HepG2 (cell line): ENCODE measurements around the gene MGLL. TPM values are rescaled to one million over a fixed set of nuclear protein-coding genes. Genes with fewer than 3 reads are reported as not detected.

Experiments
- CBX1 ChIP-seq: IDR thresholded peaks from one replicate; pipeline ENCODE4 v1.6.1; 2016; ENCODE audit warnings: antibody characterized with exemption, low read depth
- HIC2 ChIP-seq: sonication (generic); formaldehyde crosslinking; IDR thresholded peaks from 2 replicates; pipeline ENCODE4 v1.9.0; 2022; ENCODE audit warnings: low read depth, missing genetic modification reagents
- KMT2A ChIP-seq: sonication (generic); formaldehyde crosslinking; IDR thresholded peaks from 2 replicates; pipeline ENCODE4 v1.4.0; 2020; ENCODE audit warnings: missing genetic modification reagents
- MXD4 ChIP-seq: IDR thresholded peaks from 2 replicates; pipeline ENCODE4 v1.6.1; 2016; ENCODE audit warnings: mild to moderate bottlenecking, missing biosample characterization, missing genetic modification reagents
- TBP ChIP-seq: sonication (generic); formaldehyde crosslinking; IDR thresholded peaks from 2 replicates; pipeline ENCODE4 v1.5.0; 2020; ENCODE audit warnings: missing genetic modification reagents
- TOPORS ChIP-seq: sonication (generic); formaldehyde crosslinking; IDR thresholded peaks from 2 replicates; pipeline ENCODE4 v1.8.0; 2023; ENCODE audit warnings: mild to moderate bottlenecking, missing genetic modification reagents
- ZBTB37 ChIP-seq: sonication (generic); formaldehyde crosslinking; IDR thresholded peaks from 2 replicates; pipeline ENCODE4 v1.4.0; 2020; ENCODE audit warnings: mild to moderate bottlenecking, missing genetic modification reagents
- ZNF501 ChIP-seq: sonication (generic); formaldehyde crosslinking; IDR thresholded peaks from 2 replicates; pipeline ENCODE4 v1.5.1; 2020; ENCODE audit warnings: mild to moderate bottlenecking, moderate library complexity, missing genetic modification reagents
- ZNF646 ChIP-seq: sonication (generic); formaldehyde crosslinking; IDR thresholded peaks from 2 replicates; pipeline ENCODE4 v1.9.0; 2021; ENCODE audit warnings: mild to moderate bottlenecking, missing genetic modification reagents
- ZXDC ChIP-seq: sonication (generic); formaldehyde crosslinking; IDR thresholded peaks from 2 replicates; pipeline ENCODE4 v1.5.0; 2020; ENCODE audit warnings: mild to moderate bottlenecking, missing genetic modification reagents
- polyA plus RNA-seq, 8 experiments: library from polyadenylated mRNA; depleted of rRNA in 3 of 8; stranded (reverse) in 7 of 8; unstranded in 1 of 8; fragments of >200 nt; fragmentation: Illumina TruSeq in 4 of 8; extraction: Trizol in 4 of 8; gene quantifications; 2 replicates each; pipeline versions ENCODE4 v1.2.1 to v1.2.3, GENCODE V29; 2011 to 2016; ENCODE audit warnings: low read depth in 4 of 8, missing spikeins in 1 of 8, mixed read lengths in 1 of 8; ENCODE audit not compliant: insufficient read depth in 1 of 8
- total RNA-seq, 5 experiments: library from RNA; depleted of rRNA; stranded (reverse); fragments of >200 nt; fragmentation: Illumina TruSeq; extraction: Trizol; gene quantifications; 2 replicates each; pipeline ENCODE4 v1.2.3, GENCODE V29; 2016; ENCODE audit warnings: low read depth in 1 of 5

MGLL gene
- total and polyA plus RNA-seq, 2 of the 13 experiments (the other 11 are each of a cell fraction or from before 2014, with no cell fraction given), result not detected

GRCh38 chr3:127701280-127701911, 120.9 kb downstream of the MGLL start (continued):
- TF ChIP-seq TBP (no peak), MXD4 (CRISPR knock-in tag) (no peak), ZNF646 (CRISPR knock-in tag) (no peak), CBX1 (no peak), TOPORS (no peak), ZXDC (CRISPR knock-in tag) (no peak), ZNF501 (CRISPR knock-in tag) (no peak), KMT2A (CRISPR knock-in tag) (no peak), HIC2 (CRISPR knock-in tag) (no peak), ZBTB37 (CRISPR knock-in tag) (no peak)
